Activated naive CD4-positive, alpha-beta T cell treated with anti-CD3 and anti-CD28 coated beads for 36 hours (primary cell): ENCODE measurements around the gene EPB41L4B. TPM values are rescaled to one million over a fixed set of nuclear protein-coding genes. Genes with fewer than 3 reads are reported as not detected.
A peak's percentile ranks its signal among the peaks of the same experiment; 100 is the strongest.

Experiments used
- CTCF ChIA-PET: fragments of 350-600 bp; sonication (Branson Sonifier 250); formaldehyde crosslinking; loops from one replicate; lab custom pipeline; 2021; ENCODE audit warnings: antibody characterized with exemption; lab: Charles Lee
- DNase-seq: peaks from one replicate; pipeline ENCODE4 v3.0.0-alpha.2; 2020
- H3K27ac Mint-ChIP-seq: one replicate; pipeline ENCODE4 v1.8.0; 2021; ENCODE audit warnings: mild to moderate bottlenecking, mixed read lengths
- H3K27me3 Mint-ChIP-seq: one replicate; pipeline ENCODE4 v1.8.0; 2021; ENCODE audit warnings: low read depth, mixed read lengths
- H3K36me3 Mint-ChIP-seq: one replicate; pipeline ENCODE4 v1.8.0; 2021; ENCODE audit warnings: low read depth, mixed read lengths
- H3K4me1 Mint-ChIP-seq: one replicate; pipeline ENCODE4 v1.8.0; 2021; ENCODE audit warnings: low read depth, mixed read lengths
- H3K4me3 Mint-ChIP-seq: one replicate; pipeline ENCODE4 v1.8.0; 2021; ENCODE audit warnings: mild to moderate bottlenecking, moderate library complexity, mixed read lengths
- H3K9me3 Mint-ChIP-seq: one replicate; pipeline ENCODE4 v1.8.0; 2021; ENCODE audit warnings: mixed read lengths
- intact Hi-C: fragments of 100-400 bp; cut with micrococcal nuclease; formaldehyde crosslinking; loops from one replicate; pipeline ENCODE4 v1.15.1; 2023
- total RNA-seq, 2 experiments: library from RNA; stranded (reverse); gene quantifications; one replicate each; pipeline ENCODE4 v1.2.3, GENCODE V29; 2021

The EPB41L4B gene
- total RNA-seq, 2 experiments from 2014 or later: 0.24 to 0.25 TPM

- Mint-ChIP-seq H3K4me1 (peaks cover 10% of the 10 kb centered on the region), H3K9me3 (no peaks in the 10 kb centered on the region), H3K4me3 (peak overlapping the region; percentile 69), H3K36me3 (no peaks in the 10 kb centered on the region), H3K27ac (no peak overlapping the region), H3K27me3 (peaks cover 60% of the 10 kb centered on the region)
- DNase-seq: no peak
- intact Hi-C loops: no loop called here
- CTCF ChIA-PET: interaction anchor here (0.6 kb wide), 1 partner anchor 237 kb away, joined by 9 read pairs; no protein-coding TSS in a partner anchor
Measured at GRCh38 chr9:109319017-109319625, 1.7 kb downstream of the EPB41L4B start.

- intact Hi-C loops: no loop called here
- H3K9me3 Mint-ChIP-seq: no peaks in the 10 kb centered on the region
- DNase-seq: no peak
- no peak overlapping the region for H3K4me3 Mint-ChIP-seq
- no peaks in the 10 kb centered on the region for H3K36me3 Mint-ChIP-seq
- peaks cover 57% of the 10 kb centered on the region for H3K27me3 Mint-ChIP-seq
- H3K27ac Mint-ChIP-seq: no peak overlapping the region
- H3K4me1 Mint-ChIP-seq: peaks cover 10% of the 10 kb centered on the region
- CTCF ChIA-PET: interaction anchor here (1.0 kb wide), 1 partner anchor 70 kb away, joined by 3 read pairs; no protein-coding TSS in a partner anchor
Measured at GRCh38 chr9:109317979-109318741, 2.7 kb downstream of the EPB41L4B start.

- Mint-ChIP-seq H3K4me1 (peaks cover 10% of the 10 kb centered on the region), H3K9me3 (no peaks in the 10 kb centered on the region), H3K27me3 (peaks cover 57% of the 10 kb centered on the region), H3K27ac (no peak overlapping the region), H3K36me3 (no peaks in the 10 kb centered on the region), H3K4me3 (no peak overlapping the region)
- DNase-seq: no peak
- intact Hi-C loops: no loop called here
- CTCF ChIA-PET: interaction anchor here (1.0 kb wide), 1 partner anchor 70 kb away, joined by 3 read pairs; no protein-coding TSS in a partner anchor
Measured at GRCh38 chr9:109317311-109317978, 3.4 kb downstream of the EPB41L4B start.

GRCh38 chr9:109316207-109316640, 4.6 kb downstream of the EPB41L4B start:
- peaks cover 12% of the 10 kb centered on the region for H3K4me1 Mint-ChIP-seq

GRCh38 chr9:109315480-109316206, 5.2 kb downstream of the EPB41L4B start:
- peaks cover 52% of the 10 kb centered on the region for H3K27me3 Mint-ChIP-seq
- H3K4me1 Mint-ChIP-seq: peaks cover 9% of the 10 kb centered on the region
- no peaks in the 10 kb centered on the region for H3K36me3 Mint-ChIP-seq
- H3K4me3 Mint-ChIP-seq: no peak overlapping the region
- no peak for DNase-seq
- no peaks in the 10 kb centered on the region for H3K9me3 Mint-ChIP-seq
- intact Hi-C loops: no loop called here
- H3K27ac Mint-ChIP-seq: no peak overlapping the region
- CTCF ChIA-PET: no interaction called here

More at GRCh38 chr9:109316207-109316640, 4.6 kb downstream of the EPB41L4B start:
- CTCF ChIA-PET: interaction anchor here (0.6 kb wide), 1 partner anchor 67 kb away, joined by 3 read pairs; no protein-coding TSS in a partner anchor
- no peaks in the 10 kb centered on the region for H3K36me3 Mint-ChIP-seq
- H3K27me3 Mint-ChIP-seq: peaks cover 50% of the 10 kb centered on the region
- DNase-seq: no peak
- H3K27ac Mint-ChIP-seq: no peak overlapping the region
- no peak overlapping the region for H3K4me3 Mint-ChIP-seq
- intact Hi-C loops: no loop called here
- no peaks in the 10 kb centered on the region for H3K9me3 Mint-ChIP-seq

- intact Hi-C loops: no loop called here
- peaks cover 5% of the 10 kb centered on the region for H3K4me1 Mint-ChIP-seq
- no peak overlapping the region for H3K27ac Mint-ChIP-seq
- CTCF ChIA-PET: interaction anchor here (1.0 kb wide), 1 partner anchor 8 kb away, joined by 4 read pairs; no protein-coding TSS in a partner anchor
- H3K36me3 Mint-ChIP-seq: no peaks in the 10 kb centered on the region
- H3K27me3 Mint-ChIP-seq: peaks cover 53% of the 10 kb centered on the region
- no peak overlapping the region for H3K4me3 Mint-ChIP-seq
- no peak for DNase-seq
- H3K9me3 Mint-ChIP-seq: no peaks in the 10 kb centered on the region
Measured at GRCh38 chr9:109314011-109314531, 6.8 kb downstream of the EPB41L4B start.

- no peak overlapping the region for H3K27ac Mint-ChIP-seq
- DNase-seq: no peak
- intact Hi-C loops: no loop called here
- H3K36me3 Mint-ChIP-seq: no peaks in the 10 kb centered on the region
- H3K4me3 Mint-ChIP-seq: no peak overlapping the region
- peaks cover 5% of the 10 kb centered on the region for H3K4me1 Mint-ChIP-seq
- H3K9me3 Mint-ChIP-seq: no peaks in the 10 kb centered on the region
- CTCF ChIA-PET: interaction anchor here (1.0 kb wide), 1 partner anchor 8 kb away, joined by 4 read pairs; no protein-coding TSS in a partner anchor
- H3K27me3 Mint-ChIP-seq: peaks cover 46% of the 10 kb centered on the region
Measured at GRCh38 chr9:109313351-109313750, 7.5 kb downstream of the EPB41L4B start.

- no peak for DNase-seq
- Mint-ChIP-seq H3K27me3 (peaks cover 43% of the 10 kb centered on the region), H3K4me1 (peaks cover 5% of the 10 kb centered on the region), H3K36me3 (no peaks in the 10 kb centered on the region), H3K9me3 (no peaks in the 10 kb centered on the region), H3K4me3 (no peak overlapping the region), H3K27ac (no peak overlapping the region)
- CTCF ChIA-PET: no interaction called here
- intact Hi-C loops: no loop called here
Measured at GRCh38 chr9:109312783-109313182, 8.1 kb downstream of the EPB41L4B start.

GRCh38 chr9:109311731-109312130, 9.1 kb downstream of the EPB41L4B start:
- Mint-ChIP-seq H3K27ac (no peak overlapping the region), H3K4me1 (peaks cover 5% of the 10 kb centered on the region), H3K9me3 (no peaks in the 10 kb centered on the region), H3K27me3 (peaks cover 34% of the 10 kb centered on the region), H3K36me3 (no peaks in the 10 kb centered on the region), H3K4me3 (no peak overlapping the region)
- no peak for DNase-seq
- CTCF ChIA-PET: no interaction called here
- intact Hi-C loops: no loop called here

- Mint-ChIP-seq H3K36me3 (no peaks in the 10 kb centered on the region), H3K27ac (no peak overlapping the region), H3K9me3 (no peaks in the 10 kb centered on the region), H3K4me1 (peaks cover 5% of the 10 kb centered on the region), H3K27me3 (peaks cover 30% of the 10 kb centered on the region), H3K4me3 (no peak overlapping the region)
- no peak for DNase-seq
- CTCF ChIA-PET: no interaction called here
- intact Hi-C loops: no loop called here
Measured at GRCh38 chr9:109311286-109311685, 9.6 kb downstream of the EPB41L4B start.

GRCh38 chr9:109310486-109310901, 10.4 kb downstream of the EPB41L4B start:
- Mint-ChIP-seq H3K27ac (no peak overlapping the region), H3K27me3 (peaks cover 26% of the 10 kb centered on the region)

More at GRCh38 chr9:109310486-109310901, 10.4 kb downstream of the EPB41L4B start:
- Mint-ChIP-seq H3K9me3 (no peaks in the 10 kb centered on the region), H3K36me3 (no peaks in the 10 kb centered on the region), H3K4me1 (peaks cover 5% of the 10 kb centered on the region), H3K4me3 (no peak overlapping the region)
- CTCF ChIA-PET: no interaction called here
- DNase-seq: no peak
- intact Hi-C loops: no loop called here
